NCI-H1092 treated with DMSO at 0.1 percent for 48 hours (cell line): ENCODE results near the gene SASH1.
"Not testable (repeated sequence)": the region's sequence is repeated elsewhere in the genome, so short reads cannot be mapped to it uniquely, and the experiment has no call there.

Experiments used
- DNase-seq: peaks from one replicate; lab custom pipeline; 2025; lab: John Stamatoyannopoulos, UW

Gene SASH1

GRCh38 chr6:148550569-148550968, 207.9 kb downstream of the SASH1 start:
- DNase-seq, result no peak

GRCh38 chr6:148551226-148551625, 208.6 kb downstream of the SASH1 start:
- no peak for DNase-seq

- no peak for DNase-seq
Measured at GRCh38 chr6:148556410-148556809, 213.8 kb downstream of the SASH1 start.

DNA sequence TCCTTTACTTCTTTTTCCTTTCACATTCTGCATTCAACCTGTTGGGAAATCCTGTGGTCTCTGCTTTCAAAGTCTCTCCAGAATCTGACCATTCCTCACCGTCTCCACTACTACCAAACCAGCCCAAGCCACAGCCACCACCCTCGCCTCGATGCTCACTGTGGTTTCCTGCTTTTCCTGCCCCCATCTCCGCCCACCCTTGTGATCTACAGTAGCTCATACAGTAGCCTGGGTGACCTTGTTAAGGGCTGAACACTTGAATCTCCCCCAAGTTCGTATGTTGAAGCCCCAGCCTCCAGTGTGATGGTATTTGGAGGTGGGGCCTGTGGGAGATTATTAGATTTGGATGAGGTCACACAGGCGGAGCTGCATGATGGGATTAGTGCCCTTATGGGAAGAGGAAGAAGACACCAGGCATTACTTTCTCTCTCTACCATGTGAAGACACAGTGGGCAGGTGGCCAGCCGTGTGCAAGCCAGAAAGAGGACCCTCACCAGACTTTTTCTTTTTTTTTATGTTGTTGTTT, 215.2 kb downstream of the SASH1 start:
- no peak for DNase-seq

- peak; percentile 84 for DNase-seq
Measured at GRCh38 chr6:148559848-148560433, 217.3 kb downstream of the SASH1 start.

DNA sequence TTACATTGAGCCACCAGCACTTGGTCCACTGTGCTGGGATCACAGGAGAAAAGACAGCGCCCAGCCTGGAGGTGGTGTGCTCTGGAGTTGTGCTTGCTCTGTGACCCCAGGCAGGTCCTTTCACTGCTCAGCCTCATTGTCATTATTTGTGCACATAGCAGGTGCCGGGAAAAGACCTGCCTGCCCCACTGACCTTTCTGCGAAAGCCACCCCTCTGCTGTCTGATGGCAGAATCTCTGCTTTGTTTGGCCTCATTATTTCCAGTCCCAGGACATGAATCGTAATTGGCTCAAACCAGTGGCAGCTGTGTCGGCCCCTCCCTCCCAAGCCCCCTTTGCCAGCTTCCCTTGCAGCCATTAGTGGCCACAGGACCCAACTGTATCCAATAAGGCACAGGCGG, 219.0 kb downstream of the SASH1 start:
- DNase-seq, result no peak

- DNase-seq, result no peak
Measured at GRCh38 chr6:148563066-148563465, 220.4 kb downstream of the SASH1 start.

DNA sequence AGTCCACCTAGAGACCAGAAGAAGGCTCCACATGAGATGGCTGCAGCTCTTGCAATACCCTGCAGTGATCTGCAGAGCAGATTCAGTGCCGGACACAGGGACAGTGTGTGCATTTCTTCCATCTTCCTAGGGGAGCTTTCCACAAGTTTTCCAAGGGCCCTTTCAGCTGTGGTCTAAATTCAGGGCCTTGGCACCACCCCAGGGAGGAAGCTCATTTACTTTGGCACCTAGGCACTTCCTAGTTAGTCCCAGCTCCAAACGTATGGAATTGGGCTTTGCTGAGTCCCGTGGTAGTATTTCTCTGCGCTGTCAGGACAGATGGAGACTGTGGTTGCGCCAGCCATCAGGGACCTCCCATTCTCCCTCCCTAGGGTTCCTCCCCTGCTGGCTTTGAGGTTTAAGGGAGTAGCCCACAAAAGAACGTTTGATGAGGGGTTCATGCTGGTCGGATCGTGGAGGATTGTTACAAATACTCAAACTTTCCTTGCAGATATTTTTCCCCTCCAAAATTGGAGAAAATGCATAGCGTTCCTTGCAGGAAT, 221.9 kb downstream of the SASH1 start:
- no peak for DNase-seq

DNA sequence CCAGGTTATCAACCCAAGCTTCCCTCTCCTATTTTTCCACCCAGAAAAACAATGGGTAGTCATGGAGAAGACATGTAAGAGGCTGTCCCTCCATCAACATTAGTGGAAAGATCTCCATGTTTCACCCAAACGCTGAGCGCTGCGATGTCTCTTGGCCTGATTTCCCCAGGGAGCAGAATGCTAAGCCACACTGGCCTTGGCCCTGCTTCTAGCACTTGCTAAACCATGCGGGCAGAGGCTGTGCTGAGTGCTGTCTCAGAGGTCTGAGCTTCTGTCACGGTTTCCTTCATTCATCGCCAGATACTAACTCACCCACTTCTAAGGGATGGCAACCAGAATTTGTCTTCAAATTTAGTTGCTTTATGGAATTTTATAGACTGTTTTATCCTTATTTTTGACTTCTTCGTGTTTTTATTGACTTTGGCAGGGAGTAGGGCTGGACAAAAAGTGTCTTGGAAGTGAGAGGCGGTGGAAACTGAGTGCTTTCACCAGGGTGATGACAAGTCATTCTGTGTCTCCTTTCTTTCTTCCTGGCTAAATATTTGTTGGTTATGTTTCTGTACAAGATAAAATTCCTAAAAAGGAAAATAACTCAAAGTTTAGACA, 222.8 kb downstream of the SASH1 start:
- no peak for DNase-seq

GRCh38 chr6:148565930-148566663, 223.5 kb downstream of the SASH1 start:
- no peak for DNase-seq

GRCh38 chr6:148566664-148567350, 224.2 kb downstream of the SASH1 start:
- no peak for DNase-seq

DNA sequence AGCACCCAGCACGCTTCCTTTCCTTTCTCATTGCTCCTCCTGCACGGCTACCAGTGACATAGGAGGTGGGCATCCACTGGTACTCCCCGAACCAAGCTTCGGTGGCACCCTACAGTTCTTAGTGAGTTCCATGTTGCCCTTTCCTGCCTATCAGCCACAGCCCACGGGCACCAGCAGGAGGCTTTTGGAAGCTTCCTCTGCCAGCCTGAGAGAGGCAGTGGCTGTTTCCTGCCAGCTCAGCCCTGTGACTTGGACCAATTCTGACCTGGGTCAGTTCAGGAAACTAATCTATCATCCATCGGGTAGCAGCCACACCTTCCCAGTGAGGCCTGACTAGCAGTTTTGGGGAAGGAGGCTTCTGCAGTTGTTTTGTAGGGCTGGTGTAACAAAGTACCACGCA, 227.8 kb downstream of the SASH1 start:
- DNase-seq, result no peak

DNA sequence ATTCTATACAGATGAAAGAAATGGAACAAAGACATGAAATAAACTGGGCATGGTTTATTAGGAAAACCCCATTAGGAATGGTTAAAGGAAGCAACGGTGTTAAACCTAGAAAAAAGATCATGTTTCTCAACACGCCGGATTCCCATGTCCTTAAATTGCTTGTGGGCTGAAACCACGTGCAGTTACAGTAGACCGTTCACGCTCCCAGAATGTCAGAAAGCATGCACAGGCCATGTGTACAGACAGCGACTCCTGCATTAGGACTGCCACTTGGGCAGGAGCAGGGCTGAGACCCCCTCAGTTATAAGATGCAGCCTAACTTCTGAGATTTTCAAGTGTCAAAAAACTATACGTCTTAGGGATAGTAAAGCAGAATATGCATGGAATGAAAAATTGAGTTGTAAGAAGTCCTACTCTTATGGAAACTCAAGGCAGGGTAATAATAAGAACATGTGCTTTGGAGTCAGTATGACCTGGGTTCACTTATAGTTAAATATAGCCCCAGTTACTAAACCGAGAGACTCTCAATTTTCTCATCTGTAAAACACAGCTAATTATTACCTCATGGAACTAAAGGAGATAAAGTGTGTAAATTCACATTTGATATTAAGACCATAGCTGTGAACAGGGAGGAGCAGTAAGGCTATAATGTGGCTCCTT, 230.2 kb downstream of the SASH1 start:
- DNase-seq, result no peak

DNA sequence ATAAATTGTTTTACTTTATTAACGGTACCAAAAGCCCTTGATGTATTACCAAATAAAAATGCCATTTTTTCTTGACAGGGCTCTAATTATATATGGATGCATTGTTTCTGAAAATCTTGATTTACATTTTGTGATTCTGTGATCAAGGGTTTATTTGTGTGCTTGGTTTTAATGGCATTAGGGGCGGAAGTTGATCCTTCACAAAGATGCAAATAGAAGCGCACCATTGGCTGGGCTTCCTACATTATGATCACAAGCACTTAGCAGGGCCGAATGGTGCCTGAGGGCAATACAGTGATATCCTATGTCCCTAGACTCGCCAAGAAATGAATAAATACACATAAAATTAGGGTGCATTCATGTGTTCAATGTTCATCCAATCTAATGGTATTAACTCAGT, 231.3 kb downstream of the SASH1 start:
- no peak for DNase-seq

DNA sequence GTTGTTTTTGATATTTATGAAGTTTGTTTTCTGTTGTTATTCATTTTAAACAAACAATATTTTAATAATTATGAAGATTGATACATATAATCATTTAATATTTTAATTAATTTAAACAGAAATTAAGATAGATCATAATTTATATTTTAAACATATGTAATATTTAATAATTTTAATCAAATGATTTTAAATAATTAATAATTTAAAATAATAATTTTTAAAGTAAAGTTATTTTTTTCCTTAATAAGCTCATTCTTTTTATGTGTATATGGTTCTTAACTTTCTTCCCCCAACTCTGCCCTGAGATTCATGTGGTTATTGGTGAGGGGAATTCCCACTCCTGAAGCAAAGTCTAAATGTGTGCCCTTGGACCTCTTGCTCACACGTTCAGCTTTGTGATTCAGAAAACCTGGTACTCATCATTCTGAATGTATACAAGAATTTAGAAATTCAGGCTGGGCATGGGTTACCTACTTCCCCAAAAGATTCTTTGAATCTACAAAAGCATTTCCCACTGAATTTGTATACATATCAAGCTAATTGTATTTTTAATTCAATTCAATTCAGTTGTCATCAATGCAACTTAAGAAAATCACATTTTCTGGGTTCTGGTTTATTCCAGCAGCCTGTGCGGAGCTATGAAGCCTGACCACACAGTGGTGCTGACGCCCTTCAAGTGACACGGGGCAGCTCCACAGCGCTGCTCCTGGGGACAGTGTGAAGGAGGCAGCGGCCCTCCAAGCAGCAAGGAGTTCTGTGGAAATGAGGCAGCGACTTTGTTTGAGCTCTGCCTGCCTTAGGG, 235.2 kb downstream of the SASH1 start:
- peak; percentile 77 for DNase-seq

- DNase-seq, result no peak
Measured at GRCh38 chr6:148578489-148578814, 235.8 kb downstream of the SASH1 start.

DNA sequence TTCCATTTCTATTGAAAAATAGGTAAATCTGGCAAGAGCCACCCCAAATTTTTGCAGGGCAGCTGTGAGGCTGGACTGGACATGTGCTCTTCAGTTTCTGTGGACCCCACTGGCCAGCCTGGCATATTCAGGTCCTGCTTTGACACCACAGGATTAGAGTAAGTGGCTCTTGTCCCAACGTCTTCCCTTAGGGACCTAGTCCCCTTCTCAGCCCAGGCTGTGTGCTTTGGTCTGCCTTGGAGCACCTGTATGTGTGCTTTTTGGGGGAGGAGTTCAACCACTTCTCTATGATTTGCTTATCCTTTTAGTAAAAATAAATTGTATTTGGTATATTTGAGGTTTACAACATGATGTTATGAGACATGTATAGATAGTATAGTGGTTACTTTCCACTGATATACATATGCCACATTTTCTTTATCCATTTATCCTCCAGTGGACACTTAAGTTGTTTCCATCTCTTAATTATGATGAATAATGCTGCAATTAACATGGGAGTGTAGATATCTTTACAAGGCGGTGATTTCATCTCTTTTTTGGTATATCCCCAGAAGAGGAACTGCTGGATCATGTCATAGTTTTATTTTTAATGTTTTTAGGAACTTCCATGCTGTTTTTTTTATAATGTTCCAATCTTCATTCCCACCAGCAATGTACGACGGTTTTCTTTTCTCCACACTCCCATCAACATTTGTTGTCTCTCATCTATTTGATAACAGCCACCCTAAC, 236.4 kb downstream of the SASH1 start:
- no peak for DNase-seq

GRCh38 chr6:148580442-148580841, 237.8 kb downstream of the SASH1 start:
- DNase-seq, result no peak

DNA sequence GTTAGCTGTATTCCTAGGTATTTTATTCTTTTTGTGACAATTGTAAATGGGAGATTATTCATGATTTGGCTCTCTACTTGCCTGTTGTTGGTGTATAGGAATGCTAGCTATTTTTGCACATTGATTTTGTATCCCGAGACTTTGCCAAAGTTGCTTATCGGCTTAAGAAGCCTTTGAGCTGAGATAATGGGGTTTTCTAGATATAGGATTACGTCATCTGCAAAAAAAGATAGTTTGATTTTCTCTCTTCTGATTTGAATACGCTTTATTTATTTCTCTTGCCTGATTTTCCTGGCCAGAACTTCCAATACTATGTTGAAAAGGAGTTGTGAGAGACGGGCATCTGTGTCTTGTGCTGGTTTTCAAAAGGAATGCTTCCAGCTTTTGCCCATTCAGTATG, 241.0 kb downstream of the SASH1 start:
- no peak for DNase-seq

DNA sequence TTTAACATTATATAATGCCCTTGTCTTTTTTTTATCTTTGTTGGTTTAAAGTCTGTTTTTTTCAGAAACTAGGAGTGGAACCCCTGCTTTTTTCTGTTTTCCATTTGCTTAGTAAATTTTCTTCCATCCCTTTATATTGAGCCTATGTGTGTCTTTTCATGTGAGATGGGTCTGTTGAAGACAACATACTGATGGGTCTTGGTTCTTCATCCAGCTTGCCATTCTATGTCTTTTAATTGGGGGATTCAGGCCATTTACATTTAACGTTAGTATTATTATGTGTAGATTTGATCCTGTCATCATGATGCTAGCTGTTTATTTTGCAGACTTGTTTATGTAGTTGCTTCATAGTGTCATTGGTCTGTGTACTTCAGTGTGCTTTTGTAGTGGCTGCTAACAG, 243.0 kb downstream of the SASH1 start:
- not testable (repeated sequence) for DNase-seq
